Measurements from ENCODE around the gene PRSS38.

DNA sequence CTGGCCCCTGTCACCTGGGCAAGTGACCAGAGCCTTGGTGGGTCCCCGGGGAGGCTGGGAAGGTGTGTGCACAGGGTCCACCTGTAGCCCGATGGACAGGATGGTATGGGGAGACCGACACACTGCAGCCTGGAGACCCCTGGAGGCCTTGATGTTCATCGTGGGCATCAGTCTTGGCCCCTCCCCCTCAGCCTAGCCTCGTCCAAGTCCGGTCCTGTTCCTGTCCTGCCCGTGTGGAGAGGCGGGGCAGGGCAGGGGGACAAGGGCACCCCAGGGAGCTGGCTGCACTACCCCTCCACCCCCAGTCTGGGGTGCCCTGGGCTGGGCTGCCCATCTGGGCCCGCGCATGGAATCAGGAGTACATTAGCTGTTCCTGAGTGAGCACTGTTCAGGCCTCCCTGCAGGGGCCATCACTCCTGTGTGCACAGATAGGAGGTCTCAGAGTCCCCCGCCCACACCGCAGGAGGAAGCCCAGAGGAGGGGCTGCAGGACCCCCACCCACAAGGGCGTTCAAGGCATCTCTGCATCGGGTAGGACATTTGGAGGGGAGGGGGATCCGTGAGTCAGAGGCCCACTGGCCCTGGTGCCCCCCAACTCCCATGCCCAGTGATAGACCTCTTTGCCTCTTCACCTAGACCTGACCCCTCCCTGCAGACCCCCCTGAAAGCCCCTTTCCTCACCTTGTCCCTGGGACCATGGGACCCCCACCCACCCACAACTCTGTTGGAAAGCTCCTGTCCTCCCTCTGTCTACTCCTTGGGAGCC is 69.1 kb downstream of the PRSS38 start:
- no peak for TF ChIP-seq CTCF (IDR thresholded peaks at IDR 0.05)
- no peak for TF ChIP-seq POLR2A (IDR thresholded peaks at IDR 0.05)

All from gastroesophageal sphincter (tissue), 3 donors.